ENCODE measurements around the gene HS3ST4. TPM values are rescaled to one million over a fixed set of nuclear protein-coding genes. Genes with fewer than 3 reads are reported as not detected.

HS3ST4 gene
- total and polyA plus RNA-seq, 2 donors (not counting 1 experiment from before 2014, with no cell fraction given), result not detected

- Histone ChIP-seq H3K36me3 (ENCODE audit: control insufficient read depth, insufficient read depth, low read length) (no peaks in the 10 kb centered on the region), H3K9me3 (ENCODE audit: control insufficient read depth, insufficient read depth, low read depth, low read length) (no peaks in the 10 kb centered on the region), H3K79me2 (ENCODE audit: control insufficient read depth, insufficient read depth, low read length) (no peaks in the 10 kb centered on the region), H3K4me3 (replicated peaks in 1 of 4; ENCODE audit: control extremely low read depth in 1 of 4, insufficient read depth in 1 of 4, low read depth in 3 of 4, low read length in 4 of 4) (no peak overlapping the region), H3K4me1 (ENCODE audit: control insufficient read depth, extremely low read depth, insufficient read depth, low read length) (no peaks in the 10 kb centered on the region), H3K9ac (ENCODE audit: insufficient read depth, low read length) (no peak overlapping the region), H3K4me2 (ENCODE audit: extremely low read depth, insufficient read depth, low read length) (no peak overlapping the region), H3K27ac (ENCODE audit: insufficient read depth, low read length) (no peak overlapping the region), H2AFZ (ENCODE audit: low read length) (no peak overlapping the region), H4K20me1 (ENCODE audit: control insufficient read depth, extremely low read depth, insufficient read depth, low read length) (no peaks in the 10 kb centered on the region), H3K27me3 (ENCODE audit: control insufficient read depth, insufficient read depth, low read length) (no peaks in the 10 kb centered on the region)
- TF ChIP-seq, protein P1, sequence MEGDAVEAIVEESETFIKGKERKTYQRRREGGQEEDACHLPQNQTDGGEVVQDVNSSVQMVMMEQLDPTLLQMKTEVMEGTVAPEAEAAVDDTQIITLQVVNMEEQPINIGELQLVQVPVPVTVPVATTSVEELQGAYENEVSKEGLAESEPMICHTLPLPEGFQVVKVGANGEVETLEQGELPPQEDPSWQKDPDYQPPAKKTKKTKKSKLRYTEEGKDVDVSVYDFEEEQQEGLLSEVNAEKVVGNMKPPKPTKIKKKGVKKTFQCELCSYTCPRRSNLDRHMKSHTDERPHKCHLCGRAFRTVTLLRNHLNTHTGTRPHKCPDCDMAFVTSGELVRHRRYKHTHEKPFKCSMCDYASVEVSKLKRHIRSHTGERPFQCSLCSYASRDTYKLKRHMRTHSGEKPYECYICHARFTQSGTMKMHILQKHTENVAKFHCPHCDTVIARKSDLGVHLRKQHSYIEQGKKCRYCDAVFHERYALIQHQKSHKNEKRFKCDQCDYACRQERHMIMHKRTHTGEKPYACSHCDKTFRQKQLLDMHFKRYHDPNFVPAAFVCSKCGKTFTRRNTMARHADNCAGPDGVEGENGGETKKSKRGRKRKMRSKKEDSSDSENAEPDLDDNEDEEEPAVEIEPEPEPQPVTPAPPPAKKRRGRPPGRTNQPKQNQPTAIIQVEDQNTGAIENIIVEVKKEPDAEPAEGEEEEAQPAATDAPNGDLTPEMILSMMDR (conservative IDR thresholded peaks at IDR 0.05 in 1 of 2, IDR thresholded peaks at IDR 0.05 in 1 of 2; ENCODE audit: low read depth in 1 of 2, low read length in 2 of 2), result no peak
- TF ChIP-seq EZH2 (IDR thresholded peaks at IDR 0.05; ENCODE audit: low read length, missing control alignments), result no peak
- DNase-seq (ENCODE audit: low read depth in 2 of 2), result no peak
Measured at GRCh38 chr16:25874196-25874595, 182.4 kb downstream of the HS3ST4 start.

- Histone ChIP-seq H3K36me3 (ENCODE audit: control insufficient read depth, insufficient read depth, low read length) (no peaks in the 10 kb centered on the region), H3K9me3 (ENCODE audit: control insufficient read depth, insufficient read depth, low read depth, low read length) (no peaks in the 10 kb centered on the region), H3K4me1 (ENCODE audit: control insufficient read depth, extremely low read depth, insufficient read depth, low read length) (no peaks in the 10 kb centered on the region), H3K4me3 (replicated peaks in 1 of 4; ENCODE audit: control extremely low read depth in 1 of 4, insufficient read depth in 1 of 4, low read depth in 3 of 4, low read length in 4 of 4) (no peak overlapping the region), H2AFZ (ENCODE audit: low read length) (no peak overlapping the region), H3K79me2 (ENCODE audit: control insufficient read depth, insufficient read depth, low read length) (no peaks in the 10 kb centered on the region), H4K20me1 (ENCODE audit: control insufficient read depth, extremely low read depth, insufficient read depth, low read length) (no peaks in the 10 kb centered on the region), H3K27me3 (ENCODE audit: control insufficient read depth, insufficient read depth, low read length) (no peaks in the 10 kb centered on the region), H3K4me2 (ENCODE audit: extremely low read depth, insufficient read depth, low read length) (no peak overlapping the region), H3K27ac (ENCODE audit: insufficient read depth, low read length) (no peak overlapping the region), H3K9ac (ENCODE audit: insufficient read depth, low read length) (no peak overlapping the region)
- DNase-seq (ENCODE audit: low read depth in 2 of 2), result no peak
- TF ChIP-seq, protein P1 (conservative IDR thresholded peaks at IDR 0.05 in 1 of 2, IDR thresholded peaks at IDR 0.05 in 1 of 2; ENCODE audit: low read depth in 1 of 2, low read length in 2 of 2), result no peak
- TF ChIP-seq EZH2 (IDR thresholded peaks at IDR 0.05; ENCODE audit: low read length, missing control alignments), result no peak
Measured at GRCh38 chr16:25875956-25876598, 184.3 kb downstream of the HS3ST4 start.

DNA sequence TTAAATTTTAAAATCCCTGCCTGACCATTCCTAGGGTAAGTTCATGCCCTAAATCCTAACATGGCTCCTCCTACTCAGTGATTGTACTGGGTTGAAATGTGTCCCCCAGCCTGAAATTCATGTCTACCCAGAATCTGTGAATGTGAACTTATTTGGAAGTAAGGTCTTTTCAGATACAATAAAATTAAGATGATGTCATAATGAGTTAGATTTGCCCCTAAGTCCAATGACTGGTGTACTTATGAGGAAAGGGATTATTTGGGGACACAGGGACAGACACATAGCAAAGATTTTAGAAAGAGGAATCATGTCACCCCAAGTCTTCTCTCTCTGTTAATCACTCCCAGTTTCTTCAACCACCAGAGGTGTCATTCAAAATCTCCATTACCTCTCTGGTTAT lies 185.3 kb downstream of the HS3ST4 start:
- Histone ChIP-seq H3K4me2 (ENCODE audit: extremely low read depth, insufficient read depth, low read length) (no peak overlapping the region), H3K27ac (ENCODE audit: insufficient read depth, low read length) (no peak overlapping the region), H4K20me1 (ENCODE audit: control insufficient read depth, extremely low read depth, insufficient read depth, low read length) (no peaks in the 10 kb centered on the region), H3K4me1 (ENCODE audit: control insufficient read depth, extremely low read depth, insufficient read depth, low read length) (no peaks in the 10 kb centered on the region), H3K36me3 (ENCODE audit: control insufficient read depth, insufficient read depth, low read length) (no peaks in the 10 kb centered on the region), H3K9ac (ENCODE audit: insufficient read depth, low read length) (no peak overlapping the region), H3K4me3 (replicated peaks in 1 of 4; ENCODE audit: control extremely low read depth in 1 of 4, insufficient read depth in 1 of 4, low read depth in 3 of 4, low read length in 4 of 4) (no peak overlapping the region), H3K27me3 (ENCODE audit: control insufficient read depth, insufficient read depth, low read length) (no peaks in the 10 kb centered on the region), H2AFZ (ENCODE audit: low read length) (no peak overlapping the region), H3K9me3 (ENCODE audit: control insufficient read depth, insufficient read depth, low read depth, low read length) (no peaks in the 10 kb centered on the region), H3K79me2 (ENCODE audit: control insufficient read depth, insufficient read depth, low read length) (no peaks in the 10 kb centered on the region)
- no peak for TF ChIP-seq EZH2 (IDR thresholded peaks at IDR 0.05; ENCODE audit: low read length, missing control alignments)
- TF ChIP-seq, protein P1 (conservative IDR thresholded peaks at IDR 0.05 in 1 of 2, IDR thresholded peaks at IDR 0.05 in 1 of 2; ENCODE audit: low read depth in 1 of 2, low read length in 2 of 2), result no peak
- no peak for DNase-seq (ENCODE audit: low read depth in 2 of 2)
